ENCODE measurements around the gene VEGFB. TPM values are rescaled to one million over a fixed set of nuclear protein-coding genes. Genes with fewer than 3 reads are reported as not detected.

The VEGFB gene
- total RNA-seq, 1 experiment from 2014 or later: 61.7 TPM

GRCh38 chr11:64232967-64233315 lies 1.4 kb upstream of the VEGFB start:
- no peak for DNase-seq
- CTCF ChIA-PET: interaction anchor here (1.0 kb wide), 1 partner anchor 12 kb away, joined by 4 read pairs; no protein-coding TSS in a partner anchor
- no peaks in the 10 kb centered on the region for H3K27me3 Mint-ChIP-seq (ENCODE audit: insufficient read depth, unreplicated experiment)
- intact Hi-C loops (cut with micrococcal nuclease; ENCODE audit: unreplicated experiment): no loop called here
- TF ChIP-seq, protein P1, sequence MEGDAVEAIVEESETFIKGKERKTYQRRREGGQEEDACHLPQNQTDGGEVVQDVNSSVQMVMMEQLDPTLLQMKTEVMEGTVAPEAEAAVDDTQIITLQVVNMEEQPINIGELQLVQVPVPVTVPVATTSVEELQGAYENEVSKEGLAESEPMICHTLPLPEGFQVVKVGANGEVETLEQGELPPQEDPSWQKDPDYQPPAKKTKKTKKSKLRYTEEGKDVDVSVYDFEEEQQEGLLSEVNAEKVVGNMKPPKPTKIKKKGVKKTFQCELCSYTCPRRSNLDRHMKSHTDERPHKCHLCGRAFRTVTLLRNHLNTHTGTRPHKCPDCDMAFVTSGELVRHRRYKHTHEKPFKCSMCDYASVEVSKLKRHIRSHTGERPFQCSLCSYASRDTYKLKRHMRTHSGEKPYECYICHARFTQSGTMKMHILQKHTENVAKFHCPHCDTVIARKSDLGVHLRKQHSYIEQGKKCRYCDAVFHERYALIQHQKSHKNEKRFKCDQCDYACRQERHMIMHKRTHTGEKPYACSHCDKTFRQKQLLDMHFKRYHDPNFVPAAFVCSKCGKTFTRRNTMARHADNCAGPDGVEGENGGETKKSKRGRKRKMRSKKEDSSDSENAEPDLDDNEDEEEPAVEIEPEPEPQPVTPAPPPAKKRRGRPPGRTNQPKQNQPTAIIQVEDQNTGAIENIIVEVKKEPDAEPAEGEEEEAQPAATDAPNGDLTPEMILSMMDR (IDR thresholded peaks at IDR 0.05; ENCODE audit: insufficient read depth in 1 of 2, low read depth in 1 of 2, low read length in 1 of 2, severe bottlenecking in 1 of 2, unreplicated experiment in 1 of 2): no peak
- H3K4me1 Mint-ChIP-seq (ENCODE audit: low read depth, unreplicated experiment): no peaks in the 10 kb centered on the region
- POLR2A ChIA-PET: no interaction called here
- H3K27ac Mint-ChIP-seq (ENCODE audit: unreplicated experiment): no peak overlapping the region
- H3K27me3 ChIP-seq (replicated peaks; ENCODE audit: control insufficient read depth, insufficient read depth, low read length): no peaks in the 10 kb centered on the region
- H3K9me3 Mint-ChIP-seq (ENCODE audit: unreplicated experiment): no peaks in the 10 kb centered on the region
- H3K4me1 ChIP-seq: peaks cover 27% of the 10 kb centered on the region
- H3K9me3 ChIP-seq: no peaks in the 10 kb centered on the region
- peaks cover 2% of the 10 kb centered on the region; the same call in 1 of the 2 replicates for H3K36me3 ChIP-seq (ENCODE audit: control insufficient read depth, insufficient read depth, low read length)
- BruUV-seq (replicated peaks): no TSS peak
- peak overlapping the region; percentile 83 for H3K4me3 Mint-ChIP-seq (ENCODE audit: unreplicated experiment)
- H3K4me3 ChIP-seq (ENCODE audit: low read depth, low read length): no peak overlapping the region
- peaks cover 30% of the 10 kb centered on the region for H3K36me3 Mint-ChIP-seq (ENCODE audit: insufficient read depth, unreplicated experiment)

DNA sequence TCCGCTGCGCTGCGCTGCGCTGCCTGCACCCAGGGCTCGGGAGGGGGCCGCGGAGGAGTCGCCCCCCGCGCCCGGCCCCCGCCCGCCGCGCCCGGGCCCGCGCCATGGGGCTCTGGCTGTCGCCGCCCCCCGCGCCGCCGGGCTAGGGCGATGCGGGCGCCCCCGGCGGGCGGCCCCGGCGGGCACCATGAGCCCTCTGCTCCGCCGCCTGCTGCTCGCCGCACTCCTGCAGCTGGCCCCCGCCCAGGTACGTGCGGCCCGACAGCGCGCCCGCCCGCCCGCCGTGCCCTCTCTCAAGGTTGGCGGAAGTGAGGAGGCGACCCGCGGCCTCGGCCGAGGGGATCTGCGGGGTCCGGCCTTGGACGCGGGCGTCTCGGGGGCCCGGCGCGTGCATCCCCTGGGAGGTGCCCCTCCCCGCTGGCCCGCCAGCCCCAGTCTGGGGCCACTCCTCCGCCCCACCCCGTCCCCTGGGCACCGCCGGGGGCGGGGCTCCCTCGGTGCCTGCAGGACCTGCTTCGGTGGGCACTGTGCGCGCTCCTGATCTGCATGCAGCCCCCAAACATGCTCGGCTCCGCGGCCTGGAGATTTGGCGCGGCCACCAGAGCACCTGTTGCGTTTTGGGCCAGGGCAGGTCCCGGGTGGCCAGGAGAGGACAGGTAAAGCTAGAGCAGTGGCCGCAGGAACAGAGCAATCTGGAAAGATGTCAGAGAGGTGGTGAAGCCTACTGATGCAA lies 429 bp downstream of the VEGFB start:
- intact Hi-C loops (cut with micrococcal nuclease; ENCODE audit: unreplicated experiment): loop anchor here (1.0 kb wide), 1 partner anchor 31 kb away; no protein-coding TSS in a partner anchor
- CTCF ChIA-PET: no interaction called here
- H3K27me3 ChIP-seq (replicated peaks; ENCODE audit: control insufficient read depth, insufficient read depth, low read length): no peaks in the 10 kb centered on the region
- H3K36me3 ChIP-seq (ENCODE audit: control insufficient read depth, insufficient read depth, low read length): peaks cover 2% of the 10 kb centered on the region
- peaks cover 21% of the 10 kb centered on the region for H3K4me1 ChIP-seq
- TF ChIP-seq, protein P1 (IDR thresholded peaks at IDR 0.05; ENCODE audit: insufficient read depth in 1 of 2, low read depth in 1 of 2, low read length in 1 of 2, severe bottlenecking in 1 of 2, unreplicated experiment in 1 of 2): no peak
- peaks cover under 1% of the 10 kb centered on the region for H3K4me1 Mint-ChIP-seq (ENCODE audit: low read depth, unreplicated experiment)
- BruUV-seq (replicated peaks): no TSS peak
- peak in 1 of 2 experiments; percentile 66 for DNase-seq
- POLR2A ChIA-PET: no interaction called here
- H3K27me3 Mint-ChIP-seq (ENCODE audit: insufficient read depth, unreplicated experiment): no peaks in the 10 kb centered on the region
- peaks cover 31% of the 10 kb centered on the region for H3K36me3 Mint-ChIP-seq (ENCODE audit: insufficient read depth, unreplicated experiment)
- H3K4me3 ChIP-seq (ENCODE audit: low read depth, low read length): peak overlapping the region; percentile 77
- peak overlapping the region; percentile 27 for H3K27ac Mint-ChIP-seq (ENCODE audit: unreplicated experiment)
- peak overlapping the region; percentile 78 for H3K4me3 Mint-ChIP-seq (ENCODE audit: unreplicated experiment)
- no peaks in the 10 kb centered on the region for H3K9me3 Mint-ChIP-seq (ENCODE audit: unreplicated experiment)
- H3K9me3 ChIP-seq: no peaks in the 10 kb centered on the region

DNA sequence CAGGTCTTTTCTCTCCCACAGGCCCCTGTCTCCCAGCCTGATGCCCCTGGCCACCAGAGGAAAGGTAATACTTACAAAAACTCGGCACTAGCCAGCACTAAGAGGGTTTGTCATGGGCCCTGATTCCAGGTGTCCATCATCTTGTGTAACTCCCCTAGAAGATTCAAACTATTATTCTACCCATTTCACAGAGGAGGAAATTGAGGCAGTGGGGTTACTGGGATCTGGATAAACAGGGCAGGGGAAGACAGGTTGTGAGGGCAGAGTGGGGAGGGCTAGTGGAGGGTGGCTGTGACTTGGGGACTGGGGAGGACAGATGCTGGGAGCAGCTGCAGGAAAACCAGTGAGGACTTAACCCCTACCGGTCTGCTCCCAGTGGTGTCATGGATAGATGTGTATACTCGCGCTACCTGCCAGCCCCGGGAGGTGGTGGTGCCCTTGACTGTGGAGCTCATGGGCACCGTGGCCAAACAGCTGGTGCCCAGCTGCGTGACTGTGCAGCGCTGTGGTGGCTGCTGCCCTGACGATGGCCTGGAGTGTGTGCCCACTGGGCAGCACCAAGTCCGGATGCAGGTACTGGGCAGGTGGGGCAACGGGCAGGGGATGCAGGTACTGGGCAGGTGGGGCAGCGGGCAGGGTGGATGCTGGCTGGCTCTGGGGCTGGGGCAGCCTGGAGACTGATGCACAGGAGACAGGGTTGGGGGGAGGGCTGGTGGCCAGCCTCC lies 1.2 kb downstream of the VEGFB start:
- Mint-ChIP-seq H3K27ac (ENCODE audit: unreplicated experiment) (peak overlapping the region; percentile 27), H3K9me3 (ENCODE audit: unreplicated experiment) (no peaks in the 10 kb centered on the region), H3K27me3 (ENCODE audit: insufficient read depth, unreplicated experiment) (no peaks in the 10 kb centered on the region), H3K4me3 (ENCODE audit: unreplicated experiment) (peak overlapping the region; percentile 78), H3K36me3 (ENCODE audit: insufficient read depth, unreplicated experiment) (peaks cover 31% of the 10 kb centered on the region), H3K4me1 (ENCODE audit: low read depth, unreplicated experiment) (peaks cover 8% of the 10 kb centered on the region)
- Histone ChIP-seq H3K36me3 (ENCODE audit: control insufficient read depth, insufficient read depth, low read length) (peaks cover 2% of the 10 kb centered on the region), H3K27me3 (replicated peaks; ENCODE audit: control insufficient read depth, insufficient read depth, low read length) (no peaks in the 10 kb centered on the region), H3K4me1 (peaks cover 25% of the 10 kb centered on the region), H3K9me3 (no peaks in the 10 kb centered on the region), H3K4me3 (ENCODE audit: low read depth, low read length) (peak overlapping the region; percentile 77)
- TF ChIP-seq, protein P1 (IDR thresholded peaks at IDR 0.05; ENCODE audit: insufficient read depth in 1 of 2, low read depth in 1 of 2, low read length in 1 of 2, severe bottlenecking in 1 of 2, unreplicated experiment in 1 of 2): no peak
- no peak for DNase-seq
- POLR2A ChIA-PET: no interaction called here
- TSS peak; percentile 9 for BruUV-seq (replicated peaks)
- intact Hi-C loops (cut with micrococcal nuclease; ENCODE audit: unreplicated experiment): no loop called here
- CTCF ChIA-PET: no interaction called here
